ENCODE results near the gene NELFA.

The NELFA gene

DNA sequence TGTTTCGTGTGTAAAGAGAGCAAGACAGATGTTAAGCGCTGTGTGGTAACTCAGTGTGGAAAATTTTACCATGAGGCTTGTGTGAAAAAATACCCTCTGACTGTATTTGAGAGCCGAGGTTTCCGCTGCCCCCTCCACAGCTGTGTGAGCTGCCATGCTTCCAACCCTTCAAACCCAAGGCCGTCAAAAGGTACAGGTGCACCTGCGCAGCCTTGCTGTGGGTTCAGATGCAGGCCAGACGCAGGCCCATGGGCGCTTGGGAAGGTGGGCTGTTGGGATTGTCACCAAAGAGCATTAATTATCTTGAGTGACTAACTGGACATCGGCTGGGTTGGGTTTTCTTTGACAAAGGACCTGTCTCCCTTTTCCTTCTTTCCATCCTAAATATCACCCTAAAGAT lies 55.4 kb downstream of the NELFA start:
- DNase-seq (ENCODE audit: low read depth) = no peak
- TF ChIP-seq, protein P1, sequence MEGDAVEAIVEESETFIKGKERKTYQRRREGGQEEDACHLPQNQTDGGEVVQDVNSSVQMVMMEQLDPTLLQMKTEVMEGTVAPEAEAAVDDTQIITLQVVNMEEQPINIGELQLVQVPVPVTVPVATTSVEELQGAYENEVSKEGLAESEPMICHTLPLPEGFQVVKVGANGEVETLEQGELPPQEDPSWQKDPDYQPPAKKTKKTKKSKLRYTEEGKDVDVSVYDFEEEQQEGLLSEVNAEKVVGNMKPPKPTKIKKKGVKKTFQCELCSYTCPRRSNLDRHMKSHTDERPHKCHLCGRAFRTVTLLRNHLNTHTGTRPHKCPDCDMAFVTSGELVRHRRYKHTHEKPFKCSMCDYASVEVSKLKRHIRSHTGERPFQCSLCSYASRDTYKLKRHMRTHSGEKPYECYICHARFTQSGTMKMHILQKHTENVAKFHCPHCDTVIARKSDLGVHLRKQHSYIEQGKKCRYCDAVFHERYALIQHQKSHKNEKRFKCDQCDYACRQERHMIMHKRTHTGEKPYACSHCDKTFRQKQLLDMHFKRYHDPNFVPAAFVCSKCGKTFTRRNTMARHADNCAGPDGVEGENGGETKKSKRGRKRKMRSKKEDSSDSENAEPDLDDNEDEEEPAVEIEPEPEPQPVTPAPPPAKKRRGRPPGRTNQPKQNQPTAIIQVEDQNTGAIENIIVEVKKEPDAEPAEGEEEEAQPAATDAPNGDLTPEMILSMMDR (IDR thresholded peaks at IDR 0.05; ENCODE audit: low read depth, low read length, missing control alignments) = no peak
- H3K4me3 ChIP-seq (ENCODE audit: low read depth, low read length) = no peak overlapping the region

DNA sequence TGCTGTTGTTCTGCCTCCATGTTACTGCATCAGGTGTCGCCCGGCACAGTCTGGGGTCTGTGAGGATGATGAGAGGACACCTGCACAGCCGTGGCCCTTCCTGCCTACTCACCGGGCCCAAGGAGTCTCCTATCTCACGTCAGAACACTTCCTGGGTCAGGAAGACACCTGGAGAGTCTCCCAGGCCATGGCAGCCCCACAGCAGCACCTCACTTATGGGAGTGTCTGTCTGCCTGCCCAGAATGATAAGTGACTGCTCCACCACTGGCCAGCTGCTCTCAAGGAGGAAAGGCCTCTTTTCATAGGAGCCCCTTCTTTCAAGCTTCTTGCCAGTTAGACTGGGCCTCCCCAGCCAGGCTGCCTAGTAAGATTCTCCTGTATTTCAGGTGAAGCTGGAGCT lies 56.1 kb downstream of the NELFA start:
- no peak for DNase-seq (ENCODE audit: low read depth)
- TF ChIP-seq, protein P1 (IDR thresholded peaks at IDR 0.05; ENCODE audit: low read depth, low read length, missing control alignments) = no peak
- no peak overlapping the region for H3K4me3 ChIP-seq (ENCODE audit: low read depth, low read length)

DNA sequence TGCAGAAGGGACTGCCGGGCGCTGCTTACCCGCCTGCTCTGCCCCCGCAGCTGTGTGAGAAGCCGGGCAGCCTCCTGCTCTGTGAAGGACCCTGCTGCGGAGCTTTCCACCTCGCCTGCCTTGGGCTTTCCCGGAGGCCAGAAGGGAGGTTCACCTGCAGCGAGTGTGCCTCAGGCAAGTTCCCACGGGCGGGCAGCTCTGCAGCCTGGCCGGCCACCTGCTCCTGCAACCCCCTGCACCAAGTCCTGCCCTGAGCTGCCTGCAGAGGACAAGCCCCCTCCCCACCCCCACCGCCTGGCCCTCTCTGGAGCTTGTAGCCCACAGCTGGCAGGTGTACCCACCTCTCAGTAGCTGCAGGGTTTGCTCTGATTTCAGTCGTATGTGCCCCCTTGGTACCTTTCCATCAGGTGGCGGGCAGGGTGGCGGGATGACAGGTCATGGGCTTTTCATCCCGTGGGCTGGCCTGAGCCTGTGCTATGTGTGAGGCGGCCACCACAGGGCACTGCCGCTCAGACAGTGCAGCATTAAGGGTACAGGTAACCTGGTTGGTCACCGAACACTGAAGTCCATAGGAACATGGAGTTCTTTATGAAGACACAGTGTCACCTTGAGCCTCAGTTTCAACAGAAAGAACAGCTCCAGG lies 56.6 kb downstream of the NELFA start:
- no peak overlapping the region for H3K4me3 ChIP-seq (ENCODE audit: low read depth, low read length)
- TF ChIP-seq, protein P1 (IDR thresholded peaks at IDR 0.05; ENCODE audit: low read depth, low read length, missing control alignments) = no peak
- no peak for DNase-seq (ENCODE audit: low read depth)

DNA sequence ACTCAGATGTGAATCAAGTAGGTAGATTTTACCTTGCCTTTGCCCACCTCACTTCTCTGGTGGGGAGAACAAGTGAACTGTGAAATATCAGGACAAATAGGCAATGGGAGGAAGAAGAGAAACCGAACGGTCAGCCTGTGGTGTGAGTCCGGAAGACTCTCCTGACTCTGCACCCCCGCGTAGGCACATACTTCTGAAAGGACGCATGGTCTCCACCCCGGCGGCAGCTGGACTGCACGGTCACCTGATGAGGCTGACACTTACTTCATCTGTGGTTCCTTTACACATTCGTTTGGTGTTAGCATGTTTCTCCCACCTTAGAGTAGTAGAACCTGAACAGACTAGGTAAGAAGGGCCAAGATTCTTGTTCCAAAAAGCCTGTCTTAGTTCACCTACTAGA lies 58.4 kb downstream of the NELFA start:
- DNase-seq (ENCODE audit: low read depth) = no peak
- TF ChIP-seq, protein P1 (IDR thresholded peaks at IDR 0.05; ENCODE audit: low read depth, low read length, missing control alignments) = no peak
- no peak overlapping the region for H3K4me3 ChIP-seq (ENCODE audit: low read depth, low read length)

DNA sequence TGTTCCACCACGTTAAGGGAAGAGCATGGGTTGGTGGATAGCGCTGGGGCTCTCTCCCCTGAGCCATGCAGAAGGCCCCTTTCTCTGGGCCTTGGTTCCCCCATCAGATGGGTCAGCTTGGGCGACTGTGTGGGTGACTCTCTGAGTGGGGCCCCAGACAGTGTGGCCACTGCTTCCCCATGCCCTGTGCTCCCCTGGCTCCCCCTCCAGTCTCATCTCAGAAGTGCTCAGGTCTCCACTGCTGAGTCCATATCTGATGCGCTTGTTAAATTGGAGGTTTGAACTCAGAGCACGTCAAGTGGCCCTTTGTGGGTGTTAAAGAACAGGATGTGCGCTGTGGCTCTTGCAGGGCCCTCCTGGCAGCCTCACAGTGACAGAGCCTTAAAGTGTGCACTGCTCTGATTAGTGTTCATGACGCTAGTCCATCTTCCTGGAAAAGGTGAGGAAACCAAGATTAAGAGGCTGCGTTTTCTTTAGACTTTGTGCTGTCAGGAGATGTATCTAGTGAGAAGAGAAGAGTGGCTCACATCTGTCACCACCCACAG lies 59.8 kb downstream of the NELFA start:
- H3K4me3 ChIP-seq (ENCODE audit: low read depth, low read length) = no peak overlapping the region
- no peak for DNase-seq (ENCODE audit: low read depth)
- TF ChIP-seq, protein P1 (IDR thresholded peaks at IDR 0.05; ENCODE audit: low read depth, low read length, missing control alignments) = no peak

DNA sequence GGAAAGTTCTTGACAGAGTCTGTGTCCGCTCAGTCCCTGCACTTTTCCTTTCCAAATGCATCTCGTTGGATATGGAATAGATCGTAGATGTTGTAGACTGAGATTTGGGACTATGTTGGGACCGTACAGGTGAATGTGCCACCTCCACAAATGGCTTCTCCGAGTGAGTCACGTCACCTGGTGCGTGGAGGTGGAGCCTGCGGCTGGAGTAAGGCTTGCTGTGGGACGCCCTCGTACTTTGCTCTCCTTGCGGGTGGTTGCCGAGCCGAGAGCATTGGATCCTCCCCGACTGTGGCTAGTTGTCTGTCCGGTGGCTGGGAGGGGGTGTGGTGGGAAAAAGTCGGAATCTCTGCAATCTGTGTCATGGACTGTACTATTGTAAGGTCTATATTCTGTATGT lies 60.5 kb downstream of the NELFA start:
- DNase-seq (ENCODE audit: low read depth) = no peak

More for the DNA sequence above, 60.5 kb downstream of the NELFA start:
- TF ChIP-seq, protein P1 (IDR thresholded peaks at IDR 0.05; ENCODE audit: low read depth, low read length, missing control alignments) = no peak
- no peak overlapping the region for H3K4me3 ChIP-seq (ENCODE audit: low read depth, low read length)

All from GM12864 (cell line).